Mucosa of gallbladder (tissue), 1 donor: ENCODE measurements around the gene ACTRT2. TPM values are rescaled to one million over a fixed set of nuclear protein-coding genes. Genes with fewer than 3 reads are reported as not detected.

Experiments used
- DNase-seq: peaks from one replicate; pipeline ENCODE4 v3.0.0-alpha.2; 2020; ENCODE audit warnings: low spot score
- total RNA-seq: library from RNA; stranded (reverse); gene quantifications from one replicate; pipeline ENCODE4 v1.2.1, GENCODE V29; 2021
- donor health status: DM: no; HTN: no; CAD: no.

Gene ACTRT2
- total RNA-seq, 1 donor from 2014 or later: not detected

- DNase-seq: no peak
These were observed 32.7 kb downstream of the ACTRT2 start for GRCh38 chr1:3053986-3054385.

DNA sequence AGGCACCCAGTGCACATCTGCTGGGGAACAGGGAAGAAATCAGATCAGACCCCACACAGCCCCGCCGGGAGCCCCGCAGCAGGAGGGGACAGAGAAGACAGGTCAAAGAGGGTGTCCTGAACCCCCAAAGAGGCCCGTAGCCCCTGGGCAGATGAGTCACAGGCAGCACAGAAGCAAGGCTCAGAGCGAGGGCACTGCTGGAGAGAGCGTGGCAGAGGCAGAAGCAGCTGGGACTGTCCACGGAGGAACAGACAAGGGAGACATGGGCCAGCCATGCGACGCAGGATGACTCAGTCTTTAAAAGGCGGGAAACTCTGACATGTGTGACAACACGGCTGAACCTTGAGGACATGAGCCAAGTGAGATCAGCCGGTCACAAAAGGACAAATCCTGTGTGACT lies 33.2 kb downstream of the ACTRT2 start:
- DNase-seq: no peak

DNA sequence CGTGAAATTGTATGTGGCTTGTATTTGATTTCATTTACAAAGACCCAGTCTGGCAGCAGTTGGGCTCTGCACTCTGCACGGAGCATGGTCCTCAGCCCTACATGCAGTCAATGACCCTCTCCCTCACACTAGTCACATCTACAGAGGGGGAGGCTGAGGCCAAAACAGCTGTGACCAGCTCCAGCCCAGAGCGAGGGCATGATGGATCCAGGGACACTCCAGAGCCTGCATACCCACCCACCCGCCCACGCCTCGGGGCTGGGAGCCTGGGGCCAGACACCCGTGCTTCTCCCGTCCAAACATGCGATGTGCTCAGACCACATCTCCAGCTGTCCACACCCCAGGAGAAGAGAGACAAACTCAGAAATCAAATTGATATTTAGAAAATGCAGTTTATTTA lies 33.8 kb downstream of the ACTRT2 start:
- no peak for DNase-seq

- no peak for DNase-seq
These were observed 35.4 kb downstream of the ACTRT2 start for GRCh38 chr1:3056641-3057040.

DNA sequence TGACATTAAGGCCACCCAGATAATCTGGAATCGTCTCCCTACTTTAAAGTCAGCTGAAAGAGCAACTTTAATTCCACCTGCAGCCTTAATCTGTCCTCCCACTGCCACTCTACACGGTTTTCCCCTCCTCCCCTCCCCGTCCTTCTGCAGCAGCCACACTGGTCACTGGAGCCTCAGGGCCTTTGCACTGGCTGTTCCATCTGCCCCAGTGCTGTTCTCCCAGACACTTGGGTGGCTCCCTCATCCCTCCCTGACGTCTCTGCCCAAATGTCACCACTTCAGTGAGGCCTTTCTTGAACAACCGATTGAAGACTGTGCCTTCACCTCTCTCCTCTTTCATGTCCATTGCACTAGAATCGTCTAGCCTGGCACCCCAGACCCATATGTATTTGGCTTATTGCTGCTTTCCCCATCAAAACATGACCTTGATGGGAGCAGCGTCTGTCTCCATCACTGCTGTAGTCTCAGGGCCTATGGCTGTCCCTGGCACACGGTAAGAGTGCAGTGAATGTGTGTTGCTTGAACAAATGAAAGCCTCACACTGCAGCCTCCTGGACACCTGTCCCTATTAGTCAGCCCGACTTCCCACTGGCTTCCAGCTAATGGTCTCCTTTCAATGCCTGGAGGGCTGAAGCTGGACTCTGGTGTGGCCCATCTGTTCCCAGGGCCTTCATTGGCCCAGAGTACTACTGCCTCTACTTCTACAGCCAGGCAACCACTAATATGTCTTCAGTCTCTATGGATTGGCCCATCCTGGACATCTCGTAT lies 37.2 kb downstream of the ACTRT2 start:
- DNase-seq: no peak

DNA sequence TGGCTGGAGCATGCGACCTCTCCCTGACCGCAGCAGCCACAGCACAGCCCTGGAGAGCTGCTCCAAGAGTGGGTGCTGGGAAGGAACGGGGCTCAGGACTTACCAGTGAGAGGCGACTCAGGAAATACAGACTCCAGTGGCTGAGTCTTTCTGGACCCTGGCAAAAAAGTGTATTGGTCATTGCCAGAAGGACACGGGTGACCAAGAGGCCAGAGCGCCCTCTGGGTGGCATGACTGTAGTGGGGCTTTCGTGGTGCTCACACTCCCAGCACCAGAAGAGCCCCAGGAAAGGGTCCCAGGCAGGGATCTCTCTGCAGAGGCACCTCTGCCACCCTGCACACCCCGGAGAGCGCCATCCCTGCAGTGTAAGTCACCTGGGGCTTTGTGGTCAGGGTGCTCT lies 38.9 kb downstream of the ACTRT2 start:
- no peak for DNase-seq

GRCh38 chr1:3060601-3061551 lies 39.6 kb downstream of the ACTRT2 start:
- DNase-seq: no peak

DNA sequence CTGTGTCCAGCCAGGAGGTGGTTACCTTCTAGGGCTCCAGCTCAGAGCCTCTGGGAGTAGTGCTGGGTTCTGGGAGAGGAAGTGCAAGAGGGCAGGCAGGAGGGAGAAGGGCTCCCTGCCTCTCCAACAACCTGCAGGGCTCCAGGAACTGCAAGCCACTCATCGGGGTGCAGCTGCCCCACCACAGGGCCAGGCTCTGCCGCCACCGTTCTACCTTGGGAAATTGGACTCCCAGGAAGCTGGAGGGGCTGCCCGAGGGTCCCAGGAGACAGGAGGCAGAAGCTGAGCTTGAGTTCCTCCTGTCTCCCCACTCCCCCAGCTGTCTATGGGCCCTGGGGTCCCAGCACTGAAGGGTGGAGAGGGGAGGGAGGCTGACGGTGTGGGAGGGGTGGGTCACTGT lies 40.3 kb downstream of the ACTRT2 start:
- no peak for DNase-seq

DNA sequence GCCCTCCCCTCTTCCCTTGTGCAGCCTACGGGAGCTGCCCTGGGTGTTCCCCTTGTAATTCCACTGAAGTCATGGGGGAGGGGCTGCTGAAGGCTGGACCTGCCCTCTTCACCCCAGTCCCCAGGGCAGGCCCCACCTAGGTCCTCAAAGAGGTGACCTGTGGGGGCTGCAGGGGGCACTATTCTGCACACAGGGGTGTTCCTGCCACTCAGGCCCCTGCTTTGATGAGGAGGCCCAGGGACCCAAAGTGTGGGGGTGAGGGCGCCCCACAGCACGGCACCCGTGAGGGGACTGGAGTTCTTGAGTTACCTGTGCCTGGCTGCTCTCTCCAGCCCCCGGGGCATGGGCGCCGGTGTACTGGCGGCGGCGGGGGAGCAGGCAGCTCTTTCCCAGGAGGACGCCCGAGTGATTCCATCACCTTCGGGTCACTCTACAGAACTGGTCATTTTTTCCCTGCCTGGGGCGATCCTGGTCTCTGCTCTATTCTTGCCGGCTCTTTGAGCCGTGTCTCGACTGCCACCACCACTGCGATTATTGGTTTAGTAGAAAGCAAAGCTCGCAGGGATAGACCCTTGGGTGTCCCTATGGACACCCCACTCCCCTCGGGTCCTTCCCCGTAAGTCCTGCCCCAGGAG lies 40.8 kb downstream of the ACTRT2 start:
- no peak for DNase-seq

DNA sequence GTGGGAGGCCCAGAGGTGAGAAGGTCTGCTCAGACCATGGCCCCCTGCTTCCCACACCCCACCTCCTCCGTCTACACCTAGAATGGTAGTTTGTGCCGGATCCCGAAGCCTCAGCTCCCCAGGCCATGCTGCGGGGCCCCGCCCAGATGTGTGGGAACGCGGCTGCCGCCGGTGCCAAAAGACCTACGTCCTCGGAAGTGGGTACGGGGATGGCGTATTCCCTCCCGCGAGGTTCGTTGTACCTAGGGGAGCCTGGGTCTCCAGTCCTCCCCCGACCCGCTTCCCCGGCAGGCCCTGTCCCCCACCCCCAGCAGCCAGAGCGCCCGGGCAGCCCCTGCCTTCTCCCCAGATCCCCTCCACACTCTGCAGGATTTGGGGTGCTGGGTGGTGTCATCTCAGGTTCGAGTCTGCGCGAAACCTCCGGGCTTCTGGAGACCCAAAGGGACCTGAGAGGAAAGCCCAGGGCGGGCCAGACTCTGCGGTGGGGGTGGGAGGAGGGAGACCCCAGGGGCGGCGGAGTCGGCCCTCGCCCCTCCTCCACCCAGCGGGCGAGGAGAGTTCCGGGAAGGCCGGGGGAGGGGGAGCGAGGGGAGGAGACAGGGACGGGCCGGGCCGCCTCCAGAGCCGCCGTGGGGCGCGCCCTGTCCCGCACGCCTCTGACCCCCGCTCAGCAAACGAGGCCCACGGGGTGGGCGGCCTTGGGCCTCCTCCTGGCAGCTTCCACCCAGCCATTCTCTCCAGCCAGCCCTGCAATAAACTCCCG lies 41.5 kb downstream of the ACTRT2 start:
- no peak for DNase-seq

DNA sequence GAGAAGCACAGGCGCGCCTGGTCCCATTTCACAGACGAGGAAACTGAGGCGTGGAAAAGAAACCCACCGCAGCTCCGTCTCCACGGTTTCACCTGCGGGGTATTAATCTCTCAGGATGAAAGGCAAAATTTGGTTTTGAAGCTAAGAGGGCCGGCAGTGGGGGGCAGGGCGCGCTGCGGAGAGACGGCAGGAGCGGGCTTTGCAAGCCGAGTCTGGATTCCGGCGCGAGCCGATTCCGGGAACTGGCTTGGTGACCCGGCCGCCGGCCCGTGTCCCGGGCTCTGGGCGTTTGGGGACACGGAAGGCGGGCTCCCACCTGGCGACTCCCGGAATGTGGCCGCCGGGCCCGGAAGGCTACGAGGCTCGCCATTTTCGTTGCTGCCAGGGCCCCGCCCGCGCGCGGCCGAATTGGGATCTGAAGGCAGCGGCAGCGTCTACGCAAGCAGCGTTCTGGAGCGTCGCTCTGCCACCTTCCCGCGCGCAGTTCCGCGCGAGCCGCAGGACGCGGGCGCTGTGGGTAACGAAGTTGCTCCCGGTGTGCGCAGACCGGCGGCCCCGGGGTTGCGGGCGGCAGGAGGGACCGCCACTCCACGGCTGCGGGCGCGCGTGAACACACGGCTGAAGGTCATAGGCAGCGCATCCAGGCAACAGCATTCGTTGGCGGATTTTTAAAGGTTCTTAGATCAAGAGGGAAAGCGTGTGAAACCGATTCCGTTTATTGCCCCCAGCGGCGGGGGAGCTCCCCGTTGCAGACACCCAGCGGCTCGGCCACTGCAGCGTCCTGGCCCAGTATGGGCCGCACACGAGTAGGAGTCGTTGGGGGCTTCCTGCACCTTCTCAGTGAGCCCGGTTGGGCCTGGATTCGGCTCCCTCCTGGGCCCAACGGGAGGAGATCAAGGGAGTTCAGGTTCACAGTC lies 42.4 kb downstream of the ACTRT2 start:
- DNase-seq: no peak

DNA sequence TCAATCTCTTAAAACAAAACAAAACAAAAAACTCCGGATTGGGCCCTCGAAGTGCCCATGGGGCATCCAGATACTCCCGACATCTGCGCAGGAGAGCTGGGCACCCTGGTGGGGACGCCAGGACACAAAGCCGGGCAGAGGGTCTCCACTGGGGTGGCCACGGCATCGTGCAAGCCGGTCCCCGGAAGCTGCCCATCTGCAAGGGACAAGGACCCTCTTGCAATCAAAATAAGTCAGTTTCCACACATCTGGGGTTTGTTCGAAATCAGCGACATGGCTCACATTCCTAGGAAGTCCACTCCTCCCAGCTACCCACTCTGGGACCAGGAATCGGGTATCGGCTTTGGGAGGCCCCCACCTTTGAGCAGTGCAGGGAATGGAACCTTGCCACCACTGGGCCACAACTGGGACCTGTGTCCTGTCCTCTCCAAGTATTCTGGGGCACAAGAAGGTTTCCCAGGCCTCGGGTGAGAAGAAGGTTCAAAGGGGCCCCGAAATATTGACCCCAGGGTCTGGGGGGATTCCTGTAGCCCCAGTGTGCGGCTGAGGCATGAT lies 43.1 kb downstream of the ACTRT2 start:
- DNase-seq: no peak

GRCh38 chr1:3064901-3065300 lies 43.6 kb downstream of the ACTRT2 start:
- no peak for DNase-seq

DNA sequence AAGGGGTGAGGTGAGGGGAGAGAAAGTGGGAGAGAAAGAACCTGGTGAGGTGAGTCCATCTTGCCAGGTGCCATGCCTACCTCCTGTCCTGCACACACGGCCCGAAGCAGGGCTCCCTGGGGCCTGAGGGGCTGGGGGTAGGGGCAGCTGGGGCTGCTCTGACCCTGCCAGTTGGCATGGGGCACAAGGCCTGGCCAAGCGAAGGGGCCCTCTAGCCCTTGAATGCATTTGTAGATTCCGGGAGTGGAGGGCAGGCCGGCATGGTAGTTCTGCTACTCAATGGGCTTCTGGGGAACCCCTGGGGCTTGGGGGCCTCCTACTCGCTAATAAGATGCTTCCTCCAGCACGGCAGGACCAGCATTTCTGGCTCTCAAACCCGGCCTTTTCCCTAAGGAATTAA lies 44.1 kb downstream of the ACTRT2 start:
- no peak for DNase-seq

DNA sequence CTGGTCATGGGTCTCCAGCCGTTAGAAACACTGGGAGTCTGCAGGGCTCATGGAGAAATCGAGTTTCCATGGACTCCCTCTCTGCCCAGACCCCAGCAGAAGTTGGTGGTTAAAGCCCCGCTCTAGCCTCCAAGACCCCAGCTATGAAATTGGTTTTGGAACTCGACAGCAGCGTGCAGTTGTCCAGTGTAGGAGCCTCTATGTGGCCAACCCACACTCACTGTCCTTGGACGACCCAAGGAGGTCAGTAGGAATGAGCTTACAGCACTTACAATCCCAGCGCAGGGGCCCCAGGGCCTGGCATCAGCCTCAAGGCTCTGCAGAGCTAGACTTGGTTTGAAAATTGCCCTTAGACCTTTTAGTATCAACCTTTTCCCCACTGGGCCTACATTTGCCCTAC lies 44.5 kb downstream of the ACTRT2 start:
- DNase-seq: no peak

GRCh38 chr1:3066250-3066711 lies 45.0 kb downstream of the ACTRT2 start:
- no peak for DNase-seq

GRCh38 chr1:3066826-3067225 lies 45.6 kb downstream of the ACTRT2 start:
- no peak for DNase-seq

GRCh38 chr1:3067301-3067670 lies 46.0 kb downstream of the ACTRT2 start:
- no peak for DNase-seq

GRCh38 chr1:3067671-3068563 lies 46.6 kb downstream of the ACTRT2 start:
- DNase-seq: no peak
